GM19468 (cell line): ENCODE results near the gene HACE1.
A peak's percentile ranks its signal among the peaks of the same experiment; 100 is the strongest.
"Not testable (repeated sequence)": the region's sequence is repeated elsewhere in the genome, so short reads cannot be mapped to it uniquely, and the experiment has no call there.

Source experiments
- ATAC-seq: cut with Tn5 transposase; IDR thresholded peaks from one replicate; pipeline ENCODE4 v1.9.1; 2021; ENCODE audit warnings: mild to moderate bottlenecking, moderate library complexity, moderate number of reproducible peaks; ENCODE audit not compliant: unreplicated experiment; ENCODE audit errors: extremely low read depth

The HACE1 gene

GRCh38 chr6:104836479-104837020, 23.2 kb downstream of the HACE1 start:
- not testable (repeated sequence) for ATAC-seq

GRCh38 chr6:104835782-104836181, 23.9 kb downstream of the HACE1 start:
- no peak for ATAC-seq

- ATAC-seq = no peak
These were observed 30.3 kb downstream of the HACE1 start for GRCh38 chr6:104829183-104829958.

GRCh38 chr6:104828478-104828877, 31.2 kb downstream of the HACE1 start:
- ATAC-seq = no peak

GRCh38 chr6:104820820-104821219, 38.9 kb downstream of the HACE1 start:
- not testable (repeated sequence) for ATAC-seq

GRCh38 chr6:104816125-104816524, 43.6 kb downstream of the HACE1 start:
- no peak for ATAC-seq

GRCh38 chr6:104814743-104815142, 45.0 kb downstream of the HACE1 start:
- no peak for ATAC-seq

GRCh38 chr6:104813552-104813951, 46.2 kb downstream of the HACE1 start:
- ATAC-seq = no peak

GRCh38 chr6:104809116-104809515, 50.6 kb downstream of the HACE1 start:
- no peak for ATAC-seq

GRCh38 chr6:104805335-104805734, 54.4 kb downstream of the HACE1 start:
- ATAC-seq = not testable (repeated sequence)

- no peak for ATAC-seq
These were observed 60.5 kb downstream of the HACE1 start for GRCh38 chr6:104799134-104799657.

- no peak for ATAC-seq
These were observed 63.5 kb downstream of the HACE1 start for GRCh38 chr6:104796031-104796785.

- no peak for ATAC-seq
These were observed 64.4 kb downstream of the HACE1 start for GRCh38 chr6:104795363-104795762.

- peak; percentile 27 for ATAC-seq
These were observed 69.9 kb downstream of the HACE1 start for GRCh38 chr6:104789770-104790190.

GRCh38 chr6:104788400-104788799, 71.3 kb downstream of the HACE1 start:
- ATAC-seq = no peak

- ATAC-seq = no peak
These were observed 72.4 kb downstream of the HACE1 start for GRCh38 chr6:104787305-104787704.

- no peak for ATAC-seq
These were observed 74.8 kb downstream of the HACE1 start for GRCh38 chr6:104784884-104785283.

GRCh38 chr6:104771258-104771832, 88.4 kb downstream of the HACE1 start:
- peak; percentile 61 for ATAC-seq

GRCh38 chr6:104768906-104769305, 90.8 kb downstream of the HACE1 start:
- ATAC-seq = no peak

GRCh38 chr6:104766595-104766994, 93.1 kb downstream of the HACE1 start:
- no peak for ATAC-seq
